Measurements from ENCODE around the gene LRRC32. TPM values are rescaled to one million over a fixed set of nuclear protein-coding genes. Genes with fewer than 3 reads are reported as not detected.

The LRRC32 gene
- total RNA-seq, 1 experiment from 2014 or later: not detected

DNA sequence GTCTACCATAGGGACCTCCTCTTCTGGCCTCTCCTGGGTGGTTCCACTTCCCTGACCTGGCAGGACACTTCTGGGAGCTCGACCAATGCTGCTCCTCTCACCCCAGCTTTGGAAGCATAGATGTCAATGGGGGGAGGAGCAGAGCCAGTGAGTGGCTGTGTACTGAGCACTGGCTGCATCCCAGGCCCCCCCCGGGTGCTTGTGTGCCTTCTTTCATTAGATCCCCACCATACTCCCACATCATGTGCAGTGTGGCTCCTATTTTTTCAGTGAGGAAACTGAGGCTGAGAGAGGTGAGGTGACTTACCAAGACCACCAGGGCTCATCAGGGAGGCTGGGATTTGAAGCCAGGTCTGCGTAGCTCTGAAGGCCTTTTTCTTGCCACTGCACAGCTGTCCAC, 44.3 kb downstream of the LRRC32 start:
- intact Hi-C loops (cut with micrococcal nuclease): no loop called here
- Histone ChIP-seq H3K9me3 (ENCODE audit: low read length) (peaks cover 4% of the 10 kb centered on the region; the same call in 1 of the 2 replicates), H3K79me2 (ENCODE audit: low read length) (no peaks in the 10 kb centered on the region), H3K4me2 (ENCODE audit: low read length) (no peak overlapping the region), H3K9ac (ENCODE audit: low read length) (no peak overlapping the region), H2AFZ (ENCODE audit: low read length) (no peak overlapping the region), H3K9me2 (replicated peaks; ENCODE audit: low read length) (no peaks in the 10 kb centered on the region), H4K20me1 (ENCODE audit: low read length) (no peaks in the 10 kb centered on the region), H3K4me3 (ENCODE audit: low read length) (no peak overlapping the region), H3K36me3 (ENCODE audit: low read depth, low read length) (no peaks in the 10 kb centered on the region), H3K4me1 (ENCODE audit: insufficient read depth, low read length) (peaks cover 4% of the 10 kb centered on the region; the same call in 1 of the 2 replicates), H3K27me3 (ENCODE audit: low read length) (no peaks in the 10 kb centered on the region), H3F3A (ENCODE audit: low read length, unreplicated experiment) (no peaks in the 10 kb centered on the region), H3K27ac (ENCODE audit: low read length) (no peak overlapping the region)
- no TSS peak for BruUV-seq (replicated peaks)
- ChIA-PET CTCF (interaction anchor here (0.6 kb wide), 1 partner anchor 30 kb away, joined by 5 read pairs; no protein-coding TSS in a partner anchor), POLR2A (ENCODE audit: unreplicated experiment) (no interaction called here)
- DNase-seq: no peak
- TF ChIP-seq EZH2phosphoT487 (IDR thresholded peaks at IDR 0.05; ENCODE audit: borderline replicate concordance, low read length) (no peak), EZH2 (IDR thresholded peaks at IDR 0.05; ENCODE audit: low read length, unreplicated experiment) (no peak)
- TF ChIP-seq, protein P1, sequence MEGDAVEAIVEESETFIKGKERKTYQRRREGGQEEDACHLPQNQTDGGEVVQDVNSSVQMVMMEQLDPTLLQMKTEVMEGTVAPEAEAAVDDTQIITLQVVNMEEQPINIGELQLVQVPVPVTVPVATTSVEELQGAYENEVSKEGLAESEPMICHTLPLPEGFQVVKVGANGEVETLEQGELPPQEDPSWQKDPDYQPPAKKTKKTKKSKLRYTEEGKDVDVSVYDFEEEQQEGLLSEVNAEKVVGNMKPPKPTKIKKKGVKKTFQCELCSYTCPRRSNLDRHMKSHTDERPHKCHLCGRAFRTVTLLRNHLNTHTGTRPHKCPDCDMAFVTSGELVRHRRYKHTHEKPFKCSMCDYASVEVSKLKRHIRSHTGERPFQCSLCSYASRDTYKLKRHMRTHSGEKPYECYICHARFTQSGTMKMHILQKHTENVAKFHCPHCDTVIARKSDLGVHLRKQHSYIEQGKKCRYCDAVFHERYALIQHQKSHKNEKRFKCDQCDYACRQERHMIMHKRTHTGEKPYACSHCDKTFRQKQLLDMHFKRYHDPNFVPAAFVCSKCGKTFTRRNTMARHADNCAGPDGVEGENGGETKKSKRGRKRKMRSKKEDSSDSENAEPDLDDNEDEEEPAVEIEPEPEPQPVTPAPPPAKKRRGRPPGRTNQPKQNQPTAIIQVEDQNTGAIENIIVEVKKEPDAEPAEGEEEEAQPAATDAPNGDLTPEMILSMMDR (conservative IDR thresholded peaks at IDR 0.05; ENCODE audit: low read depth, low read length): no peak
- no peak for ATAC-seq

DNA sequence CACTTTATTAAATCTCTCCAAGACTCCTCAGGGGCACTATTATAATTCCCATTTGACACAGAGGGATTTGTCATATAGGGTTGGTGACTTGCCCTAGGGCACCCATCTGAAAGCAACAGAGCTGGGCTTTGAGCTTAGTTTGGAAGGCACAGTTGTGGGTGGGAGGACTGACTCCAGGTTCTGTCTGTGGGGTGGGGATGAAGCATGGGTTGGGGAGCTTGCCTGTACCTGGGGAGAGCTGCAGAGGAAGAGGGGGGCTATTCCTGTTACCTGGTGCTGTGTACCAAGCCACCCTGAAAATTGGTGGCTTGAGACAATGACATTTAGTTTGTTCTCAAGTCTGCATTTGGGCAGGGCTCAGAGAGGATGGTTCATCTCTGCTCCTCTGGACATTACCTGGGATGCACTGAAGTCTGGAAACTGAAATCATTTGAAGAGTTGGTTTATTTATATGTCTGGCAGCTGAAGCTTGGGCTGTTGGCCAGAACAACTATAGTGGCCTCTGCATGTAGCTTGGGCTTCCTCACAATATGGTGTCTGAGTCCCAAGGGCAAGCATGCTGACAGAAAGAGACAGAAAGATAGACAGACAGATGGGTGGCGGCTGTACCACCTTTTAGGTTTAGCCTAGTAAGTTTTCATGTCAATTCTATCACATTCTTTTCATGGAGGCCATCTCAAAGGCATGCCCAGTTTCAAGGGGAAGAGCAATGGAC, 44.9 kb downstream of the LRRC32 start:
- no peak overlapping the region for H2AFZ ChIP-seq (ENCODE audit: low read length)
- no TSS peak for BruUV-seq (replicated peaks)
- no peaks in the 10 kb centered on the region for H3K9me2 ChIP-seq (replicated peaks; ENCODE audit: low read length)
- no peaks in the 10 kb centered on the region for H4K20me1 ChIP-seq (ENCODE audit: low read length)
- TF ChIP-seq EZH2phosphoT487 (IDR thresholded peaks at IDR 0.05; ENCODE audit: borderline replicate concordance, low read length): no peak
- TF ChIP-seq, protein P1 (conservative IDR thresholded peaks at IDR 0.05; ENCODE audit: low read depth, low read length): no peak
- TF ChIP-seq EZH2 (IDR thresholded peaks at IDR 0.05; ENCODE audit: low read length, unreplicated experiment): no peak
- no peak overlapping the region for H3K4me2 ChIP-seq (ENCODE audit: low read length)
- no peaks in the 10 kb centered on the region for H3F3A ChIP-seq (ENCODE audit: low read length, unreplicated experiment)
- ATAC-seq: no peak
- intact Hi-C loops (cut with micrococcal nuclease): no loop called here
- no peak for DNase-seq
- H3K36me3 ChIP-seq (ENCODE audit: low read depth, low read length): no peaks in the 10 kb centered on the region
- H3K4me1 ChIP-seq (ENCODE audit: insufficient read depth, low read length): peaks cover 7% of the 10 kb centered on the region; the same call in 1 of the 2 replicates
- no peak overlapping the region for H3K27ac ChIP-seq (ENCODE audit: low read length)
- H3K9ac ChIP-seq (ENCODE audit: low read length): no peak overlapping the region
- no peaks in the 10 kb centered on the region for H3K27me3 ChIP-seq (ENCODE audit: low read length)
- no peaks in the 10 kb centered on the region for H3K79me2 ChIP-seq (ENCODE audit: low read length)
- POLR2A ChIA-PET (ENCODE audit: unreplicated experiment): no interaction called here
- H3K4me3 ChIP-seq (ENCODE audit: low read length): no peak overlapping the region
- H3K9me3 ChIP-seq (ENCODE audit: low read length): peaks cover 4% of the 10 kb centered on the region; the same call in 1 of the 2 replicates
- CTCF ChIA-PET: interaction anchor here (0.6 kb wide), 1 partner anchor 31 kb away, joined by 5 read pairs; no protein-coding TSS in a partner anchor

Data from PC-3 (cell line).